IPS DF 4.7 (cell line): Measurements from ENCODE around the gene IP6K2.
"Not testable (repeated sequence)": the region's sequence is repeated elsewhere in the genome, so short reads cannot be mapped to it uniquely, and the experiment has no call there.

Source experiments
- DNase-seq: peaks from one replicate; pipeline ENCODE4 v3.0.0-alpha.2; 2013; ENCODE audit warnings: low spot score; ENCODE audit errors: extremely low read depth

The IP6K2 gene

DNA sequence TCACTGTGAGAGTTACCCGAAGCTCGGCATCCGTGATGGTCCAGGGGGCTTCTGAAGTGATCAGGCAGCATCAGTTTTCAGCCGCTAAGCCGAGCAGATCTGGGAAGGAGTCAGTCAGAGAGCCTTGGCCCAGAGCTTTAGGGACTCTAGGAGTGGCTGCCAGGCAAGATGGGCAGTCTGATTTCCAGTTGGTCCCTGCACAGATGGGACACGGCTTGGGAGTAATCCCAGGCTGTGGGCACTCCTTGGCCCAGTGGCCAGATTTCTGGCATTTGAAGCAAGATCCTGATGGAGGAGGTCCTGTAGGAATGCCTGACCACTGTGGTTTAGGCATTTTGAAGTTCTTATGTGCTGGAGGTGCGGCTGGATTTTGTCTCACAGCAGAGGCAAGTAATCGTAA is 10.5 kb upstream of the IP6K2 start:
- DNase-seq: no peak

DNA sequence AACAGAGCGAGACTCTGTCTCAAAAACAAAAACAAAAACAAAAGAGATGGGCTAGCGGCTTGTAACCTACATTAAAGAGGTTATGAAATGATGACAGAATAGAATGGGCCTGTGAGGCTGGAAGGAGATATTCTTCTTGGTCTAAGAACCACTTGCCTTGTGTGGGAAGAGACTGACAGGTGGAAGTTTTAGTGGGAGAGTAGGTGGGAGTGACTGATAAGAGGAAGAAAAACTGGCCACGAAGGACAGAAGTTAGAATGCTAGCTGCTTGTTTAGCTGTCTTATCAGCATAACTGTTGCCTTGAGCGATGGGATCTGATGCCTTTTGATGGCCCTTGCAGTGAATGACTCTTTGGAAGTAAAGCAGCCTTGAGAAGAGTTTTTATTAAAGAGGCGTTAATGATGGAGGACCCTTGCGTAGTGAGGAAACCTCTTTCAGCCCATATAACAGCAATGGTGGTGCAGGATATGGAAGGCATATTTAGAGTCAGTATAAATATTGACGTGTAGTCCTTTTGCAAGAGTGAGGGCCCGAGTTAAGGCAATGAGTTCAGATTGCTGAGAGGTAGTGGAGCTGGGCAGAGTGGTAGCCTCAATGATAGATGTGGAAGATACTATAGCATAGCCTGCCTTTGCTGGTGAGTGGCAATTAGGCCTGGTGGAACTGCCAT is 8.3 kb upstream of the IP6K2 start:
- DNase-seq: not testable (repeated sequence)

DNA sequence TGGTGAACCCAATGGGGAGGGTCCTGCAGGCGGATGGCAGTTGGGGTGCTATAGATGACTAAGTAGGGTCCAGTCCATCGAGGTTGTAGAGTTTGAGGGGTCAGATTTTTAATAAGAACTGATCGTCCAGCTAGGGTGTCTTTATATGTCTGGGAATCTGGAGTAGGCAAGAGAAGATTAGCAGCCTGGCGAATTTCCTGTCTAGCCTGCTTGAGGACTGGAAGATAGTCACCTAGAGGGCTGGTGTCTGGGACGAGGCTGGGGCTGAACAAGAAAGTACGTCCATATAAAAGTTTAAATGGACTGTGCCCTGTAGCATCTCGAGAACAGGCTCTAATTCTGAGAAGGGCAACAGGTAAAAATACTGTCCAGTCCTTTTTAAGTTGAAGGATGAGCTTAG is 6.7 kb upstream of the IP6K2 start:
- no peak for DNase-seq

DNA sequence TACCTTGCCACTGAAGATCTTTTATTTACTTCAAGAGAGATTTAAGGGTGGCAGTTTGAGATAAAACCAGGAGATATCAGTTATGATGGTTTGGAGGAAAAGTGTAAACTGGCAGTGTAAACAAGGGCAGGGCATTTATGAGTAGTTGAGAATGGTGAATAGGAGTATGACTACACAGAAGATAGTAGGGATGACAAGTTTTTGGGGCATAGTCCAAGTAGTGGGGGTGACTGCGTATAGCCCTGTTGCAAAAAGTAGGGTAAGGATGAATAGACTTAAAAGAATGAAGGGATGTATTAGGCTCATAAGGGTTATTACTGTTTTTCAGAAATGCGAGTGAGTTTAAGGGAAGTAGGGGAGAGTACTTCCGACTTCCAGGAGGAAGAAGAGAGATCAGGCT is 6.3 kb upstream of the IP6K2 start:
- not testable (repeated sequence) for DNase-seq

DNA sequence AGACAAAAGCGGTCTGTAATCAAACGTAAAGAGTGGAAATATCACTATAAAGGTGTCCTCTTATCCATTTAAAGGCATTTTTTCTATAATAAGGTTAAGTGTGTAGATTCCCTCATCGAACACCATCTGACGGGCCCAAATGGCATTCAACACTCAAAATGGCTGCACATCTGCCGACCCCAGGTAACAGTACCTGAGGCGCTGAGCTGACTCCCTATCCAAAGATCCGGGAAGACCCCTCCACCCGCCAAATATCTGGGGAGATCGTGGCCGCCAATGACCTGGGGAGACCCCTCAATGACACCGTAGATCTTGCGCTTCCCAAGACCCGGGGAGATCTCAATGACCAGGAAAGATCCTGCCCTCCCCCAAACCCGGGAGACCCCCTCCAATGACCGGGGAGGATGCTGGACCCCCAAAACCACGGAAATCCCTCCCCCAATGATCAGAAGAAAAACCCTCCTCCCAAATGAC is 476 bp downstream of the IP6K2 start:
- no peak for DNase-seq

DNA sequence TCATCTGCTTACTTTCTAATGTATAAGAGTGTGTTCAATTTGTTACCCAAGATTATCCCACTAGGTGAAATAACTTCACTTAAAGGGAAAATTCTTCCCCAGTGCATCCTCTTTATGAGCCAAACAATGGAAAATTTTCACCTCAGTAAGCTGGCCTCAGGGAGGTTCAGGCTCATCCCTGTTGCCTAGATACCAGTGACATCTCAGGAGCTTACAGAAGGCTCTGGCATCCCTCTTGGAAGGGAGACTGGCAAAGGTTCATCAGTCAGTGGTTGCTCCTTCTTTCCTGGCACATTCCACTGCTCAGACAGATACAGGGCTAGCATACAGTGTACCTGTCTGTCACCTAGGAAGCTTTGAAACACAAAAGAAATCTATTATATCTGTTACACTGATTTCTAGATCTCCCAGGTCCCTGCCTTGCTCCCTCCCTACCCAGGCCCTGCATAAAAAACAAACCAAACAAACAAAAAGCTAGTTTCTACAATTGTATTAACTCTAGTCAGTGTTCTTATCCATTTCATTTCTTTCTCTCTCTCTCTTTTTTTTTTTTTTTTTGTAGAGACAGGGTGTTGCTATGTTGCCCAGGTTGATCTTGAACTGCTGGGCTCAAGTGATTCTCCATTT is 1.7 kb downstream of the IP6K2 start:
- no peak for DNase-seq

DNA sequence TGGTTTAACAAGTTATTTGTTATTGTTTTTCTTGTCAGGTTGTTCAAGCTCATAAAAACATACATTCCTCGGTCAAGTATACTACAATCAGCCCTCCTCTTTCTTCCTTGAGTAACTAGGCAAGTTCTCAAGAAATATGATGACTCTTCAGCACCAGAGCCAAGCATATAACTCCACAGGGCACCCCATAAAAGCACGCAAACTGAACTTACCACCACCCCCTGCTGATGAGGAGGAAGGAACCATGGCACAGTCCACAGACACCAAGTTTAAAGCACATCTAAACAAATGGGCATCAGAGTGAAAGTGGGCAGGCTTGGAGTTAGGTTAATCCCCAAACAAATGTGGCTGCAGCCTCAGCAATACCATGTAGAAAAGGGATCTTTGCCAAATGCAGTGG is 5.3 kb downstream of the IP6K2 start:
- DNase-seq: no peak

DNA sequence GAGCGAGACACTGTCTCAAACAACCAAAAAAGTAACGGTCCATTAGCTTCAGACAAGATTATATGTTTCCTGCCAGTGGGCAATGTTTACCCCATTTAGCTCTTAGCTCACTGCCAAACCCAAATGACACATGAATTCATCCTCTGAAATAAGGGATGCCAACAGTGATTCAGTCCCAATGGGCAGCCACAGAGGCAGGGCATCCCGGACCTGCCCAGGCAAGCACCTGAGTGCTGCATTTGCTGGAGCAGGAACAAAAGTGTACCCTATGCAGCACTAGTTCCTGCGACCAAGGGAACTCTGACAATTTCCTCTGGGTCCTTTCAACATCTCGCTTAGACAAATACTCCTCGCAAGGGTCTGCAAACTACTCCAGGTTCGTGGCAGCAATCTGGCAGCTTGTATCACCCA is 8.0 kb downstream of the IP6K2 start:
- DNase-seq: no peak

DNA sequence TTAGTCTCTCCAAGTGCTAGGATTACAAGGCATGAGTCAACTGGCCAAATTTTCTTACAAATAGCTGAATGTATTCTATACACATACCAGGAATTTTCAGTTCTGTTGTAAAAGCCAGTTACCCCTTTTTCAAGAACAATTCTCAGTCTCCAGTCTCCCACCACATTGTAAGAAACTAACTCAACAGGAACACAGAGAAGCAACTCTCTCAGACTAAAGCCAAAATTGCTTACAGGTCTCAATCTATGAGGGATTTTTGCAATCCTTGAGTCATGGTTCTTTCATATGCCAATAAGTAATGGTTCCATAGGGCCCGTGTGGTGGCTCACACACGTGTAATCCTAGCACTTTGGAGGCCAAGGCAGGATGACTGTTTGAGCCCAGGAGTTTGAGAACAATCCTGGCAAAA is 8.5 kb downstream of the IP6K2 start:
- no peak for DNase-seq

DNA sequence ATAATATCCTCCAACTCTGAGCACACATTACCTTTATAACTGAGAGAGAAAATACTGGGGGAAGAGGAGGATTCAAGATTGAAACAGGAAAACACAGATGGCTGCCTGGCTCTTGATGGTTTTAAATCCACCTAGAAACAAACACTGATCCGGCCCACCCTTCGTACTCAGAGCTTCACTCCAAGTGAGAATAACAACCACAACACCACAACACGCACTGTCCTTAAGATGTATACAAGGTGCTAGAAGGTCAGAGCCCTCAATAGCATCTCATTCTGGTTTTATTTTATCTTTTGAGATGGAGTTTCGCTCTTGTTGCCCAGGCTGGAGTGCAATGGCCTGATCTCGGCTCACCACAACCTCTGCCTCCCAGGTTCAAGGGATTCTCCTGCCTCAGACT is 9.9 kb downstream of the IP6K2 start:
- no peak for DNase-seq

DNA sequence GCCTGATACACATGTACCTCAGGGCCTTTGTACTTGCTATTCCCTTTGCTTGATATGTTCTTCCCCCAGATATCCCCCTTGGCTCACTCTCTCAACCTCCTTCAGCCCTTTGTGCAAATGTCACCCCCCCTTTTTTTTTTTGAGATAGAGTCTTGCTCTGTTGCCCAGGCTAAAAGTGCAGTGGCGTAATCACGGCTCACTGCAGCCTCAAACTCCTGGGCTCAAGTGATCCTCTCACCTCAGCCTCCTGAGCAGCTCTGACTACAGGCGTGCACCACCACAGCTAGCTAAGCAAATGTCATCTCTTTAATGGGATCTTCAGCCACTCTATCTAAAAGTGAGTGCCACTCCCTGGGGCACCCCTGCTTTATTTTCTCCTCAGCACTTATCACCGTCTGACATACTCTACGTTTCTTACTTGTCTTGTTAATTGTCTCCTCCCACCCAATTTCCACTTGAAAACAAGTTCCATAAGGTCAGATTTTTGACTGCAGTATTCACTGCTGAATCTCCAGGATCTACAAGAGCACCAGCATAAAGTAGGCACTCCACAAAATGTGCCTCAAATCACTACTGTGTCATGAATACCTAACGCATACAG is 14.6 kb downstream of the IP6K2 start:
- no peak for DNase-seq

DNA sequence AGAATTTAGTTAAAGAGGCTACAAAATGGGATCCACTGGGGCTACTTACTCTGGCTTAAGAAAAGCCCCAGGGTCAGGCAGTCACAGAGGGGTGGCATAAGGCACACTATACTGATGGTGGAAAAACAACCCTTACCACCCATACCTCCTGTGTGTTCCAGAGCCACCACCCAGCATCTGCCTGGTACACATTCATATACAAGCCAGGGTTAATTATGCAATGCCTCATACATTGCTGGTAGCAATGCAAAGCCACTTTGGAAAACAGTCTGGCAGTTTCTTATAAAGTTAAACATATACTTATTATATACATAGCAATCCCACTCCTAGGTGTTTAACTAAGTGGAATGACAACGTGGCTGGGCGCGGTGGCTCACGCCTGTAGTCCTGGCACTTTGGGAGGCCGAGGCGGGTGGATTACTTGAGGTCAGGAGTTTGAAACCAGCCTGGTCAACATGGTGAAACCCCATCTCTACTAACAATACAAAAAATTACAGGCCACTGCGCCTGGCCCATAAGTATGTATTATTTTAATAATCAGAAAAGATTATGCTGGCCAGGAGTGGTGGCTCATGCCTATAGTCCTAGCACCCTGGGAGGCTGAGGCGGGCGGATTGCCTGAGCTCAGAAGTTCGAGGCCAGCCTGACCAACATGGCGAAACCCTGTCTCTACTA is 16.2 kb downstream of the IP6K2 start:
- DNase-seq: no peak

DNA sequence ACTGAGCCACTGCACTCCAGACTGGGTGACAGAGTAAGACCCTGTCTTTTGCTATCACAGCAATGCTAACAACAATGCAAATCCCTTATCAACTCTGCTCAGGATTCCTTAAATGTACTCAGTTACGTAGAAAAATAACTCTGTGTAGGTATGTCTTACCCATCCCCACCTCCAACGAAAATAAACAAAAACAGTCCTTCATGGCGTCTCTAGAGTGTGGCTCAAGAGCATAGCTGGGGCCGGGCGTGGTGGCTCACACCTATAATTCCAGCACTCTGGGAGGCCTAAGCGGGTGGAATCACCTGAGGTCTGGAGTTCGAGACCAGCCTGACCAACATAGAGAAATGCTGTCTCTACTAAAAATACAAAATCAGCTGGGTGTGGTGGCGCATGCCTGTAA is 18.1 kb downstream of the IP6K2 start:
- no peak for DNase-seq

DNA sequence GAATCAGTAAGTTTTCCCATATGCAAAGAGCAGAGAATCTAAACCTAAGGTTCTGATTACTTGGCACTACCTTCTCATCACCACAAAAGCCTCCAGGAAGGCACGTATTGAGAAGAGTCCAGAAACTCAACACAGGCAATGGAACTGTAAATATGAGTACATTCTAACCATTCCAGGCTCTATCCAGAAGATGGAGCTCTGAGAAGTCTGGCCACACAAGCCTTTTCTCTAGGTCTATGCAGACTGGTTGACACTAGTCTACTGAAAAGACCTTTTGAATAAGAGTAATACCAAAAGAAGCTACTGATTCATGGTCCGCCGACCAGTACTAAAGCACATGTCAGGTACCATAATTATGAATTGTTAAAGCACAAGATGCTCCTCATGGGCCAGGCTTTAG is 19.1 kb downstream of the IP6K2 start:
- DNase-seq: no peak

DNA sequence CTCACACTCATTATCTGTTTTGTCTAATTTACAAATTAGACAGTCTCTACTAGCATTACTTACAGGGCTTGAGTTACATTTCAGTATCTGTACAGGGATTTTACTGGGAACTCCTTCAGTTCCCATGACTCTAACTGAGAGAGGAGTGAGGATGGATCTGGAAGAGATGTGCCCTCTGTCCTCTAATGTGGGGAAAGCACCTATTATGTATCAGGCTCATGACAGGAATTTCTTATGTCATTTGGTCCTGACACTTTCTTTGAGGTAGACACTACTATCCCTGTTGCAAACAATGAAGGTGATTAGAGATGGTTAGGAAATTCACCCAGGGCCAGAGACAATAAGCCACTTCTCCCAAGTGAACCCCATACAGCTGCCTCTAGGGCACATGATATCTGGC is 20.4 kb downstream of the IP6K2 start:
- no peak for DNase-seq

DNA sequence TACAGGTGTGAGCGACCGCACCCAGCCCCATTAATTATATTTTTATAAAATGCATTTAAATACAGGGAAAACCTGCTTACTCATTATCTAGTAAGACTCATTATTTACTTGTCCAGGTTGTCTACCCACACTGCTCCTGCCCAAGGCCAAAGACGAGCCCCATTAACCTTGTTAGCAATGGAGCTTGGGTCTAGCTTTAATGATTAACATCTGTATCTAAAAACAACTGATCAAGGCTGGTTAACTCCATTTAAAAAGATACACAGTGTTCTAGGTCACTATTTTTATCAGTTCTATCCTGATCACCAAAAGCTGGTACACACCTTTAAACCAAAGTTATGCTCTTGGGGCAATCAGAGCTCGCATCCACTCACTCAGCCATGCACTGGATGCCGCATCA is 20.9 kb downstream of the IP6K2 start:
- no peak for DNase-seq

DNA sequence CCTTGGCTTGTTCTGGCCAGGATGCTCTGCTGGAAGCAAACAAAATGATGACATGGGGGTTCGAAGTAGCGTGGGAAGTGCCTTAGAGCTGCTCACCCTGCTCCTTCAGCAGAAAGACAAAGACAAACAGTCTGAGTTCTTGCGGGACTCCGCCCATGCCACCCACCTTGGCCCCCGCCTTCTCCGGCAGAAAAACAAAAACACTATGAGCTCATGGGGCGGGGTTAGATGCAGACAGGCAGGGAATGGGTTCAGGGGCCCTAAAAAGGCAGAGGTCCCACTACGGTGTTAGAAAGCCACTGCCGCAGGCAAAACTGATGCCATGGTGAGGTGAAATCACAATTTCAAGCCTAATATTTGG is 21.6 kb downstream of the IP6K2 start:
- no peak for DNase-seq

DNA sequence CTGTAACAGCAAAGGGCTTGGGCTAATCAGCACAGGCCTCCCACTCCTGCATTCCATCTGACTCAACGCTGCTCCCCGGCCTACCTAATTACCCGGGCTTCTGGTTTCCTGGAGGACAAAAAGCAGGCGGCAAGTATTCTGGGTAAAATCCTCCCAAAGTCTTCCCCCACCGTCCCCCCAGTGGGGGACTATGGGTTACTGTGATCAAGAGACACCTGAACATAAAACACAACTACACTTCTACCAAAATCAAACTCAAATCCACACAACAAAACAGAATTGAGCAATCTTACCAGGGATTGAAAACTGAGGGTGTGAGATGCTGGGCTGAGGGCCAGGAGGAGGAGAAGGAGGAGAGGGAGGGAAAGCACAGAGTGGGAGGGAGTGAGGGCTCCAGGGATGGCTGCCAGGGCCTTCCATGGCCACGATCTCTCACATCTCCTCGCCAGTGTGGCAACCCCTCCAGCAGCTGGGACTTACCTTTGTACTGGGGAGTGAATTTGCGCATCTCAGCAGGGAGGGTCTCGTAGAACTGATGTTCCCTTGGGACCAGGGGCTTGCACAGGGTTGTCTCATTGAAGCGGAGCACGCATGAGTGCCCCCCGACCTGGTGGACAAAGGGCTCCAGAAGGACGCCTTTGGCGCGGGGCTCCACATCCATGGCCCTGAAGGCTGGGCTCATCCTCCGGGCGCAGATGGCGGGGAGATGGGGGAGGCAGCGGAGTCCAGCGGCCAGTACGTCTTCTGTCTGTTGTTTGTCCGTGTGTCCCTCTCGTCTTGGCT is 22.2 kb downstream of the IP6K2 start:
- DNase-seq: no peak

DNA sequence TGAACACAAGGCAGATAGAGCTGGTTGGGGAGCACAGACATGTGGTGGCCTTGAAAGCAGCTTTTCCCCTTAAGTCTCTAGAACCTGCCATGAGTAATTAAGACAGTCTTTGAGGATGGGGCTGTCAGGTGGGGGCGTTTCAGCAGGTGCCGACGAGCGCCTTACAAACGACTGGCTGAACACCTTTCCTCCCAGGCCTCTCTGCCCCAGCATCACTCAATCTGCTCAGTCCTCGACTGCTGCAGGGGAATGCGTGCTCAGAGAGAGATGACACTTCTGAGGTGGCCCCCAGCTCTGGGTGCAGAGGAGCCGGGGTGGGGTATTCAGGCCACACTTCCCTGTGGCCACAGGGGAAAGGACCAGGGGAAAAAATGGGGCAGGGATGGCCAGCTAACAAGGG is 23.2 kb downstream of the IP6K2 start:
- no peak for DNase-seq

DNA sequence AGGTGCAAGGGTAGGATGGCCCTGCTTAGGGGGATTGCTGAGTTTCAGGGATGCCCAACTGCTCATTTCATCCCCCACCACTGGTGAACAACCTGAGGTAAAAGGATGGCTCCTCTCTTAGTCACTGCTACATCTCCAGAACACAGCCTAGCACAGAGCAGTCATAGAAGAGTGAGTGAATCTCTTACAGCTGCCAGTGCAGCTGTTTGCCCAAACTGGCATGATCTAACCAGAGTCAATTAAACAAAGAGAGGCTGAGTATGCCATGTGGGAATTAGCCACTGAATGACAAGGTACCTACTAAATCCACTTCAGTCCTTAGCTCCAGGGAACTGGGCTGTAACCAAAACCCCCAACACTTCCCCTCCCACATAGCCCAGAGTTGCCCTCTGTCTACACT is 24.5 kb downstream of the IP6K2 start:
- no peak for DNase-seq

DNA sequence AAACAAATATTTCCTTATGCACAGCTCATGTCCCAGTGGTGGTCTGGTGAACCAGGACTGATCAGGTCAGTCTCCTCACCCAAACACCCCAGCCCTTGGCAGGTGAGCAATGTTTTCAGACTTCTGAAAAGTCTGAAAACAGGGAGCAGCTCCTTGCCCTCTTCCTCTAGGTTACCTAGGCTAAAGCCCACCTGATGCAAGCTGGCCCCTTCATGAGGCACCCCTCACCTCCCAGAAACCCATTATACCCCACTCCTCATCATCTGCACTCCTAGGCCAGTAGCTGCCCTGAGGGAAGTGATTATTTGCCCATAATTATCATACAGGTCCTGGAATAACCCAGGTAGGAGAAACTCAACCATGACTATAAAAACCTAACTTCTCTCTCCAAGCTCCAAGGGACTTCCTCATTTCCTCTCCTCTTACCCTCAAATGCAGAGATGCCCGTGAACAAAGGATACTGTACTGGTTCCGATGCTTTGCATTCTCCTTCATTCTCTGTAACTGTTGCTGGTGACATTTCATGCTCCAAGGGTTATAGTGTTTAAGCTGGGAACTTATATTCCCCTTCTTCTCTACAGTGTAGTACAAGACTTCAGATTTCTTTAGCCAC is 26.1 kb downstream of the IP6K2 start:
- DNase-seq: no peak
